Measurements from ENCODE around the gene PDE7B. TPM values are rescaled to one million over a fixed set of nuclear protein-coding genes. Genes with fewer than 3 reads are reported as not detected.

The PDE7B gene
- total and polyA plus RNA-seq, 9 of the 15 experiments (the other 6 are each of a cell fraction or from before 2014, with no cell fraction given), result 0.01 TPM; not detected in 8

- TF ChIP-seq PREB (CRISPR knock-in tag; IDR thresholded peaks at IDR 0.05) (no peak), ZNF586 (CRISPR knock-in tag; conservative IDR thresholded peaks at IDR 0.05) (no peak), ZSCAN32 (CRISPR knock-in tag; IDR thresholded peaks at IDR 0.05) (no peak), RBM15 (IDR thresholded peaks at IDR 0.05; ENCODE audit: insufficient read depth, low read length) (no peak), THAP12 (CRISPR knock-in tag; IDR thresholded peaks at IDR 0.05) (no peak), RBM34 (IDR thresholded peaks at IDR 0.05; ENCODE audit: borderline replicate concordance, insufficient read depth, low read length) (no peak), ZNF740 (CRISPR knock-in tag; IDR thresholded peaks at IDR 0.05) (no peak), ZNF740 (tag; IDR thresholded peaks at IDR 0.05) (no peak), CBFA2T2 (conservative IDR thresholded peaks at IDR 0.05) (no peak)
These were observed 234.0 kb downstream of the PDE7B start (continued) for GRCh38 chr6:136085370-136086115.
